Neural cell (in vitro differentiated cells): ENCODE measurements around the gene CISH. TPM values are rescaled to one million over a fixed set of nuclear protein-coding genes. Genes with fewer than 3 reads are reported as not detected.

Experiments
- H2AFZ ChIP-seq: fragments of 200-600, 300-800 bp; sonication (generic), shearing (Covaris generic); 2 replicates; pipeline ENCODE4 v1.6.0; 2014; ENCODE audit warnings: low read depth, mild to moderate bottlenecking, antibody characterized with exemption, low read length, moderate library complexity
- H3F3A ChIP-seq: fragments of 200-600 bp; shearing (Covaris generic); 2 replicates; pipeline ENCODE4 v1.6.1; 2016; ENCODE audit warnings: mild to moderate bottlenecking, moderate library complexity, mixed read lengths, antibody characterized with exemption, low read length; ENCODE audit not compliant: insufficient read depth, poor library complexity, severe bottlenecking
- H3K27ac ChIP-seq: fragments of 200-600, 300-800 bp; sonication (generic), shearing (Covaris generic); 2 replicates; pipeline ENCODE4 v1.5.1; 2014; ENCODE audit warnings: mild to moderate bottlenecking, low read length, moderate library complexity
- H3K27me3 ChIP-seq: fragments of 300-800, 200-600 bp; sonication (generic), shearing (Covaris generic); 2 replicates; pipeline ENCODE4 v1.6.0; 2014; ENCODE audit warnings: mild to moderate bottlenecking, low read depth, low read length, moderate library complexity; ENCODE audit not compliant: insufficient read depth
- H3K36me3 ChIP-seq: fragments of 300-800, 200-600 bp; sonication (generic), shearing (Covaris generic); 2 replicates; pipeline ENCODE4 v1.5.1; 2014; ENCODE audit warnings: mild to moderate bottlenecking, antibody characterized with exemption, low read length, moderate library complexity; ENCODE audit not compliant: insufficient read depth
- H3K4me2 ChIP-seq: fragments of 300-800, 200-600 bp; sonication (generic), shearing (Covaris generic); 2 replicates; pipeline ENCODE4 v1.6.0; 2014; ENCODE audit warnings: mild to moderate bottlenecking, low read length
- H3K4me3 ChIP-seq: fragments of 300-800, 200-600 bp; sonication (generic), shearing (Covaris generic); 2 replicates; pipeline ENCODE4 v1.5.1; 2014; ENCODE audit warnings: mild to moderate bottlenecking, low read length, moderate library complexity
- H3K79me2 ChIP-seq: fragments of 200-600 bp; shearing (Covaris generic); replicated peaks from 2 replicates; pipeline ENCODE4 v1.6.0; 2014; ENCODE audit warnings: mild to moderate bottlenecking, low read length, moderate library complexity; ENCODE audit not compliant: insufficient read depth
- H3K9ac ChIP-seq: fragments of 300-800, 200-600 bp; sonication (generic), shearing (Covaris generic); 2 replicates; pipeline ENCODE4 v1.6.1; 2016; ENCODE audit warnings: mild to moderate bottlenecking, low read length, mixed read lengths
- H3K9me2 ChIP-seq: fragments of 200-600 bp; shearing (Covaris generic); 2 replicates; pipeline ENCODE4 v1.6.1; 2016; ENCODE audit warnings: mild to moderate bottlenecking, low read length, mixed read lengths; ENCODE audit not compliant: insufficient read depth
- H3K9me3 ChIP-seq: fragments of 200-600, 300-800 bp; sonication (generic), shearing (Covaris generic); 2 replicates; pipeline ENCODE4 v1.6.1; 2016; ENCODE audit warnings: mild to moderate bottlenecking, mixed run types, low read length, moderate library complexity, mixed read lengths
- H4K20me1 ChIP-seq: fragments of 200-600 bp; shearing (Covaris generic); 2 replicates; pipeline ENCODE4 v1.6.1; 2016; ENCODE audit warnings: mild to moderate bottlenecking, mixed run types; ENCODE audit not compliant: insufficient read depth
- EP300 ChIP-seq: fragments of 450-650 bp; conservative IDR thresholded peaks from 2 replicates; pipeline ENCODE4 v1.6.1; 2014; ENCODE audit warnings: antibody characterized with exemption, mild to moderate bottlenecking, moderate library complexity; ENCODE audit not compliant: poor library complexity, severe bottlenecking
- EZH2 ChIP-seq: fragments of 200-600, 300-800 bp; shearing (Covaris generic), sonication (generic); IDR thresholded peaks from 2 replicates; pipeline ENCODE4 v1.6.1; 2014; ENCODE audit warnings: antibody characterized with exemption, low read length, borderline replicate concordance, mild to moderate bottlenecking; ENCODE audit not compliant: insufficient read depth, poor library complexity, severe bottlenecking
- MXI1 ChIP-seq: fragments of 450-650 bp; conservative IDR thresholded peaks from 2 replicates; pipeline ENCODE4 v1.6.1; 2014; ENCODE audit warnings: antibody characterized with exemption, mild to moderate bottlenecking; ENCODE audit not compliant: poor library complexity, severe bottlenecking
- POLR2AphosphoS5 ChIP-seq: IDR thresholded peaks from 2 replicates; pipeline ENCODE4 v1.6.1; 2012
- RAD21 ChIP-seq: fragments of 450-650 bp; conservative IDR thresholded peaks from 2 replicates; pipeline ENCODE4 v1.6.1; 2014; ENCODE audit warnings: antibody characterized with exemption, mild to moderate bottlenecking, moderate library complexity
- SMC3 ChIP-seq: fragments of 450-650 bp; conservative IDR thresholded peaks from 2 replicates; pipeline ENCODE4 v1.6.1; 2014; ENCODE audit warnings: antibody characterized with exemption, mild to moderate bottlenecking, moderate library complexity; ENCODE audit not compliant: poor library complexity
- TAF1 ChIP-seq: IDR thresholded peaks from 2 replicates; pipeline ENCODE4 v1.6.1; 2012; ENCODE audit warnings: low read depth
- polyA plus RNA-seq: library from polyadenylated mRNA; depleted of rRNA; stranded (reverse); fragments of >200 nt; gene quantifications from 2 replicates; pipeline ENCODE4 v1.2.3, GENCODE V29; 2014
- TF ChIP-seq, protein P1 (sequence below): IDR thresholded peaks from 2 replicates; pipeline ENCODE4 v1.6.1; 2012; ENCODE audit warnings: borderline replicate concordance
- TF ChIP-seq, protein P2 (sequence below): fragments of 450-650 bp; IDR thresholded peaks from 2 replicates; pipeline ENCODE4 v1.5.1; 2014; ENCODE audit warnings: antibody characterized with exemption, mild to moderate bottlenecking, moderate library complexity; ENCODE audit not compliant: poor library complexity, severe bottlenecking

Gene CISH
- polyA plus RNA-seq, 1 donor from 2014 or later, result not detected

DNA sequence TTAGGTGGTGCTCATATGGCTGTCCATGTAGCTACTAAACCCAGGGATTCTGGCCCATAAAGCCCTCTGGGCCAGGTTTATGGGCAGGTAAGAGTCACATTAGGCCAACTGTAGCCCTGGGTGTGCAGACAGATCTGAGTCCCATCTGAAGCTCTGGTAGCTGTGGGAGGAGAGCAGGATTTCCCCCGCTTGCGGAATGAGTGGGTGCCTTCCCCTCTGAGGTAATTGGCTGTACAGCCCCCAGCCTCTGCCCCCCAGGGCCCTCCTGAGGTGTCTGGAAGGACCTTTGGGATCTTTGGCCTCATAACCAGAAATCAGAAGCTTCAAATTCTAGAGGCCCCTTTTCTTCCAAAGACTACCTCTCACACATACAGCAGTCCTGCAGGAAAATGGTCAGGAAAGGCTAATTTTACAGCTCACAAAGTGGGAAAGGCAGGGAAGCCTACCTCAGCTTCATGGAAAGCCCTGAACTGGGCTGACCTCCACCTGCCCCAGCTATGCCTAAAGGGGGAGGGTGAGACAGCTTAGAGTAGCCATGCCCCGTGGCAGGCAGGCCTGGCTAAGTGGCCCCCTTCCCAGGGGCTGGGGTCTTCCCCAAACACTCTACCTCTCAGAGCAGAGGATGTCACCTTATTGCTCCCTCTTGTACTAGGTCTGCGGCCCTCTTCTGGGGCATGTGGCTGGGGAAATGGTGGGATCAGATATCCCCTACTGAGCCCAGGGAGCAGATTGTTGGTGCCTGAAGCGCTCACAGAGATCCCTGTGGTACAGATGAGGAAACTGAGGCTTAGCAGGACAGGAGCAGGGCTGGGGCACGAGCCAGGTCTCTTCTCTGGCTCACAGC is 25.4 kb downstream of the CISH start:
- H3K9me2 ChIP-seq, result no peaks in the 10 kb centered on the region
- H2AFZ ChIP-seq, result no peak overlapping the region
- no peak overlapping the region for H3K9ac ChIP-seq
- H4K20me1 ChIP-seq, result no peaks in the 10 kb centered on the region
- H3K79me2 ChIP-seq, result no peaks in the 10 kb centered on the region
- H3F3A ChIP-seq, result no peaks in the 10 kb centered on the region
- no peak for TF ChIP-seq POLR2AphosphoS5
- no peak for TF ChIP-seq MXI1
- TF ChIP-seq, protein P1, sequence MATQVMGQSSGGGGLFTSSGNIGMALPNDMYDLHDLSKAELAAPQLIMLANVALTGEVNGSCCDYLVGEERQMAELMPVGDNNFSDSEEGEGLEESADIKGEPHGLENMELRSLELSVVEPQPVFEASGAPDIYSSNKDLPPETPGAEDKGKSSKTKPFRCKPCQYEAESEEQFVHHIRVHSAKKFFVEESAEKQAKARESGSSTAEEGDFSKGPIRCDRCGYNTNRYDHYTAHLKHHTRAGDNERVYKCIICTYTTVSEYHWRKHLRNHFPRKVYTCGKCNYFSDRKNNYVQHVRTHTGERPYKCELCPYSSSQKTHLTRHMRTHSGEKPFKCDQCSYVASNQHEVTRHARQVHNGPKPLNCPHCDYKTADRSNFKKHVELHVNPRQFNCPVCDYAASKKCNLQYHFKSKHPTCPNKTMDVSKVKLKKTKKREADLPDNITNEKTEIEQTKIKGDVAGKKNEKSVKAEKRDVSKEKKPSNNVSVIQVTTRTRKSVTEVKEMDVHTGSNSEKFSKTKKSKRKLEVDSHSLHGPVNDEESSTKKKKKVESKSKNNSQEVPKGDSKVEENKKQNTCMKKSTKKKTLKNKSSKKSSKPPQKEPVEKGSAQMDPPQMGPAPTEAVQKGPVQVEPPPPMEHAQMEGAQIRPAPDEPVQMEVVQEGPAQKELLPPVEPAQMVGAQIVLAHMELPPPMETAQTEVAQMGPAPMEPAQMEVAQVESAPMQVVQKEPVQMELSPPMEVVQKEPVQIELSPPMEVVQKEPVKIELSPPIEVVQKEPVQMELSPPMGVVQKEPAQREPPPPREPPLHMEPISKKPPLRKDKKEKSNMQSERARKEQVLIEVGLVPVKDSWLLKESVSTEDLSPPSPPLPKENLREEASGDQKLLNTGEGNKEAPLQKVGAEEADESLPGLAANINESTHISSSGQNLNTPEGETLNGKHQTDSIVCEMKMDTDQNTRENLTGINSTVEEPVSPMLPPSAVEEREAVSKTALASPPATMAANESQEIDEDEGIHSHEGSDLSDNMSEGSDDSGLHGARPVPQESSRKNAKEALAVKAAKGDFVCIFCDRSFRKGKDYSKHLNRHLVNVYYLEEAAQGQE, result no peak
- no peak overlapping the region for H3K27ac ChIP-seq
- no peak overlapping the region for H3K4me2 ChIP-seq
- no peak overlapping the region for H3K4me3 ChIP-seq
- no peaks in the 10 kb centered on the region for H3K36me3 ChIP-seq
- H3K27me3 ChIP-seq, result no peaks in the 10 kb centered on the region
- no peaks in the 10 kb centered on the region for H3K9me3 ChIP-seq

DNA sequence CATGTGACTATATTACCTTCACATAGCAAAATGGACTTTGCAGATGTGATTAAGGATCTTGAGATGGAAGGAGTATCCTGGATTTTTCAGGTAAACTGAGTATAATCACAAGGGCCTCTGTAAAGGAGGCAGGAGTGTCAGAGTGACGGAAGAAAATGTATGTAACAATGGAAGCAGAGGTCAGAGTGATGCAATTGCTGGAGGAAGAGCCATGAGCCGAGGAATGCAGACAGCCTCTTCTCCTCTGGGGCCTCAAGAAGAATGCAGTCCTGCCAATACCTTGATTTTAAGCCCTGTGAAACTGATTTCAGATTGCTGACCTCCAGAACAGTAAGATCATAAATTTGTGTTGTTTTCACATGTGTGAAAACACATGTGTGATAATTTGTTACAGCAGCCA is 27.2 kb downstream of the CISH start:
- Histone ChIP-seq H3K4me3 (no peak overlapping the region), H4K20me1 (no peaks in the 10 kb centered on the region), H3K9me3 (no peaks in the 10 kb centered on the region), H3K4me2 (no peak overlapping the region), H3K36me3 (no peaks in the 10 kb centered on the region), H3K27ac (no peak overlapping the region), H3K79me2 (no peaks in the 10 kb centered on the region), H3K9me2 (no peaks in the 10 kb centered on the region), H2AFZ (no peak overlapping the region), H3K9ac (no peak overlapping the region), H3F3A (no peaks in the 10 kb centered on the region), H3K27me3 (no peaks in the 10 kb centered on the region)
- TF ChIP-seq, protein P1, result no peak
- TF ChIP-seq, protein P2, sequence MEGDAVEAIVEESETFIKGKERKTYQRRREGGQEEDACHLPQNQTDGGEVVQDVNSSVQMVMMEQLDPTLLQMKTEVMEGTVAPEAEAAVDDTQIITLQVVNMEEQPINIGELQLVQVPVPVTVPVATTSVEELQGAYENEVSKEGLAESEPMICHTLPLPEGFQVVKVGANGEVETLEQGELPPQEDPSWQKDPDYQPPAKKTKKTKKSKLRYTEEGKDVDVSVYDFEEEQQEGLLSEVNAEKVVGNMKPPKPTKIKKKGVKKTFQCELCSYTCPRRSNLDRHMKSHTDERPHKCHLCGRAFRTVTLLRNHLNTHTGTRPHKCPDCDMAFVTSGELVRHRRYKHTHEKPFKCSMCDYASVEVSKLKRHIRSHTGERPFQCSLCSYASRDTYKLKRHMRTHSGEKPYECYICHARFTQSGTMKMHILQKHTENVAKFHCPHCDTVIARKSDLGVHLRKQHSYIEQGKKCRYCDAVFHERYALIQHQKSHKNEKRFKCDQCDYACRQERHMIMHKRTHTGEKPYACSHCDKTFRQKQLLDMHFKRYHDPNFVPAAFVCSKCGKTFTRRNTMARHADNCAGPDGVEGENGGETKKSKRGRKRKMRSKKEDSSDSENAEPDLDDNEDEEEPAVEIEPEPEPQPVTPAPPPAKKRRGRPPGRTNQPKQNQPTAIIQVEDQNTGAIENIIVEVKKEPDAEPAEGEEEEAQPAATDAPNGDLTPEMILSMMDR, result no peak
- no peak for TF ChIP-seq POLR2AphosphoS5
- no peak for TF ChIP-seq RAD21
- no peak for TF ChIP-seq EZH2
- no peak for TF ChIP-seq MXI1
- no peak for TF ChIP-seq SMC3
- no peak for TF ChIP-seq TAF1
- TF ChIP-seq EP300, result no peak
